GM23248 (cell line): ENCODE measurements around the gene GDF11.

ENCODE experiments used
- EZH2 ChIP-seq: fragments of 200-600 bp; sonication (generic); IDR thresholded peaks from 2 replicates; pipeline ENCODE4 v1.6.1; 2018; ENCODE audit warnings: antibody characterized with exemption, mild to moderate bottlenecking; ENCODE audit not compliant: insufficient read depth, poor library complexity, severe bottlenecking
- EZH2phosphoT487 ChIP-seq: fragments of 200-600 bp; sonication (generic); IDR thresholded peaks from 2 replicates; pipeline ENCODE4 v1.6.1; 2018; ENCODE audit warnings: antibody characterized with exemption, moderate library complexity, mild to moderate bottlenecking, low read depth; ENCODE audit not compliant: insufficient read depth

- TF ChIP-seq EZH2 (no peak), EZH2phosphoT487 (no peak)
These were observed 35.7 kb upstream of the GDF11 start for GRCh38 chr12:55707219-55707671.
